GM18526 (cell line): ENCODE measurements around the gene GNB1.

Experiments
- POLR2A ChIP-seq: IDR thresholded peaks from 3 replicates; pipeline ENCODE4 v1.6.1; 2011; ENCODE audit not compliant: insufficient read length; ENCODE audit errors: extremely low read depth

The GNB1 gene

GRCh38 chr1:1832820-1833219 is 58.1 kb downstream of the GNB1 start:
- TF ChIP-seq POLR2A, result no peak

GRCh38 chr1:1832166-1832565 is 58.7 kb downstream of the GNB1 start:
- no peak for TF ChIP-seq POLR2A

- no peak for TF ChIP-seq POLR2A
Measured at GRCh38 chr1:1827089-1827848, 63.6 kb downstream of the GNB1 start.

GRCh38 chr1:1826356-1827088 is 64.4 kb downstream of the GNB1 start:
- TF ChIP-seq POLR2A, result no peak

- no peak for TF ChIP-seq POLR2A
Measured at GRCh38 chr1:1825217-1825616, 65.7 kb downstream of the GNB1 start.

GRCh38 chr1:1819762-1820161 is 71.1 kb downstream of the GNB1 start:
- TF ChIP-seq POLR2A, result no peak

- no peak for TF ChIP-seq POLR2A
Measured at GRCh38 chr1:1817221-1817620, 73.7 kb downstream of the GNB1 start.

- TF ChIP-seq POLR2A, result no peak
Measured at GRCh38 chr1:1815606-1816281, 75.1 kb downstream of the GNB1 start.

- TF ChIP-seq POLR2A, result no peak
Measured at GRCh38 chr1:1809489-1809888, 81.4 kb downstream of the GNB1 start.

- TF ChIP-seq POLR2A, result no peak
Measured at GRCh38 chr1:1808206-1808605, 82.7 kb downstream of the GNB1 start.

GRCh38 chr1:1806890-1807289 is 84.0 kb downstream of the GNB1 start:
- no peak for TF ChIP-seq POLR2A

GRCh38 chr1:1804301-1804700 is 86.6 kb downstream of the GNB1 start:
- no peak for TF ChIP-seq POLR2A

GRCh38 chr1:1802871-1803270 is 88.0 kb downstream of the GNB1 start:
- no peak for TF ChIP-seq POLR2A

- TF ChIP-seq POLR2A, result no peak
Measured at GRCh38 chr1:1799716-1800115, 91.2 kb downstream of the GNB1 start.

- TF ChIP-seq POLR2A, result no peak
Measured at GRCh38 chr1:1797731-1798341, 93.1 kb downstream of the GNB1 start.

- no peak for TF ChIP-seq POLR2A
Measured at GRCh38 chr1:1796466-1796865, 94.4 kb downstream of the GNB1 start.
